Caco-2 (cell line): ENCODE data around the gene LCN2. TPM values are rescaled to one million over a fixed set of nuclear protein-coding genes. Genes with fewer than 3 reads are reported as not detected.

Experiments used
- BruUV-seq: library from RNA; stranded (reverse); fragments of 400-500 nt; replicated peaks from 2 replicates; lab custom pipeline; 2021; lab: Mats Ljungman, UMichigan
- CTCF ChIA-PET: fragments of 300-600 bp; sonication (Branson Sonifier 250); formaldehyde crosslinking; loops from one replicate; lab custom pipeline; 2022; ENCODE audit warnings: antibody characterized with exemption; lab: Charles Lee
- POLR2A ChIA-PET: fragments of 300-600 bp; sonication (Branson Sonifier 250); formaldehyde crosslinking; loops from one replicate; lab custom pipeline; 2022; ENCODE audit warnings: antibody characterized with exemption; lab: Charles Lee
- DNase-seq, 2 experiments: peaks; one replicate each; pipeline versions ENCODE4 v3.0.0 to v3.0.0-alpha.2; 2020 to 2022
- H3K27me3 ChIP-seq: replicated peaks from 2 replicates; pipeline ENCODE4 v1.6.0; 2011; ENCODE audit warnings: low read length; ENCODE audit not compliant: control insufficient read depth, insufficient read depth
- H3K36me3 ChIP-seq: 2 replicates; pipeline ENCODE4 v1.5.1; 2011; ENCODE audit warnings: low read length; ENCODE audit not compliant: control insufficient read depth, insufficient read depth
- H3K4me1 ChIP-seq: fragments of 250-450 bp; sonication (Bioruptor Pico); 2 replicates; pipeline ENCODE4 v1.5.1; 2020; ENCODE audit warnings: mild to moderate bottlenecking
- H3K4me3 ChIP-seq: 2 replicates; pipeline ENCODE4 v1.5.1; 2011; ENCODE audit warnings: low read depth, mild to moderate bottlenecking, control low read depth, low read length
- H3K9me3 ChIP-seq: fragments of 250-450 bp; sonication (Bioruptor Pico); 2 replicates; pipeline ENCODE4 v1.5.1; 2020; ENCODE audit warnings: mild to moderate bottlenecking, moderate library complexity
- H3K27ac Mint-ChIP-seq: one replicate; pipeline ENCODE4 v1.8.0; 2022; ENCODE audit warnings: mixed read lengths; ENCODE audit not compliant: unreplicated experiment
- H3K27me3 Mint-ChIP-seq: one replicate; pipeline ENCODE4 v1.8.0; 2022; ENCODE audit warnings: mixed read lengths; ENCODE audit not compliant: insufficient read depth, unreplicated experiment
- H3K36me3 Mint-ChIP-seq: one replicate; pipeline ENCODE4 v1.8.0; 2022; ENCODE audit warnings: mild to moderate bottlenecking, mixed read lengths; ENCODE audit not compliant: insufficient read depth, unreplicated experiment
- H3K4me1 Mint-ChIP-seq: one replicate; pipeline ENCODE4 v1.8.0; 2022; ENCODE audit warnings: low read depth, mixed read lengths; ENCODE audit not compliant: unreplicated experiment
- H3K4me3 Mint-ChIP-seq: one replicate; pipeline ENCODE4 v1.8.0; 2022; ENCODE audit warnings: mild to moderate bottlenecking, moderate library complexity, mixed read lengths; ENCODE audit not compliant: unreplicated experiment
- H3K9me3 Mint-ChIP-seq: one replicate; pipeline ENCODE4 v1.8.0; 2022; ENCODE audit warnings: mixed read lengths; ENCODE audit not compliant: unreplicated experiment
- intact Hi-C: fragments of 100-400 bp; cut with micrococcal nuclease; formaldehyde crosslinking; loops from one replicate; pipeline ENCODE4 v1.10.0; 2022; ENCODE audit not compliant: unreplicated experiment
- total RNA-seq: library from RNA; stranded (reverse); gene quantifications from 2 replicates; pipeline ENCODE4 v1.2.3, GENCODE V29; 2022
- TF ChIP-seq, protein P1 (sequence below), 2 experiments: fragments of 200-600 bp in 1 of 2; IDR thresholded peaks; 1 replicate in 1 of 2; 2 replicates in 1 of 2; pipeline versions ENCODE4 v1.5.1 to v1.8.0; 2011 to 2022; ENCODE audit warnings: antibody characterized with exemption in 1 of 2, control low read depth in 1 of 2, inconsistent platforms in 1 of 2, low read depth in 1 of 2, low read length in 1 of 2, mild to moderate bottlenecking in 1 of 2, moderate library complexity in 1 of 2; ENCODE audit not compliant: insufficient read depth in 1 of 2, severe bottlenecking in 1 of 2, unreplicated experiment in 1 of 2

The LCN2 gene
- total RNA-seq, 1 experiment from 2014 or later = not detected

- ChIA-PET POLR2A (no interaction called here), CTCF (interaction anchor here (0.5 kb wide), 1 partner anchor 98 kb away, joined by 6 read pairs; no protein-coding TSS in a partner anchor)
- no peaks in the 10 kb centered on the region for H3K27me3 Mint-ChIP-seq
- TF ChIP-seq, protein P1, sequence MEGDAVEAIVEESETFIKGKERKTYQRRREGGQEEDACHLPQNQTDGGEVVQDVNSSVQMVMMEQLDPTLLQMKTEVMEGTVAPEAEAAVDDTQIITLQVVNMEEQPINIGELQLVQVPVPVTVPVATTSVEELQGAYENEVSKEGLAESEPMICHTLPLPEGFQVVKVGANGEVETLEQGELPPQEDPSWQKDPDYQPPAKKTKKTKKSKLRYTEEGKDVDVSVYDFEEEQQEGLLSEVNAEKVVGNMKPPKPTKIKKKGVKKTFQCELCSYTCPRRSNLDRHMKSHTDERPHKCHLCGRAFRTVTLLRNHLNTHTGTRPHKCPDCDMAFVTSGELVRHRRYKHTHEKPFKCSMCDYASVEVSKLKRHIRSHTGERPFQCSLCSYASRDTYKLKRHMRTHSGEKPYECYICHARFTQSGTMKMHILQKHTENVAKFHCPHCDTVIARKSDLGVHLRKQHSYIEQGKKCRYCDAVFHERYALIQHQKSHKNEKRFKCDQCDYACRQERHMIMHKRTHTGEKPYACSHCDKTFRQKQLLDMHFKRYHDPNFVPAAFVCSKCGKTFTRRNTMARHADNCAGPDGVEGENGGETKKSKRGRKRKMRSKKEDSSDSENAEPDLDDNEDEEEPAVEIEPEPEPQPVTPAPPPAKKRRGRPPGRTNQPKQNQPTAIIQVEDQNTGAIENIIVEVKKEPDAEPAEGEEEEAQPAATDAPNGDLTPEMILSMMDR (IDR thresholded peaks at IDR 0.05; ENCODE audit: insufficient read depth in 1 of 2, low read depth in 1 of 2, low read length in 1 of 2, severe bottlenecking in 1 of 2, unreplicated experiment in 1 of 2) = no peak
- peaks cover 60% of the 10 kb centered on the region for H3K36me3 Mint-ChIP-seq
- H3K4me1 Mint-ChIP-seq = no peaks in the 10 kb centered on the region
- Histone ChIP-seq H3K4me1 (0 out of 2 replicates have a peak, but pooled peaks cover 7% of the 10 kb centered on the region), H3K4me3 (no peak overlapping the region), H3K27me3 (no peaks in the 10 kb centered on the region), H3K36me3 (peaks cover 3% of the 10 kb centered on the region), H3K9me3 (no peaks in the 10 kb centered on the region)
- intact Hi-C loops = no loop called here
- BruUV-seq = no TSS peak
- no peak overlapping the region for H3K27ac Mint-ChIP-seq
- no peaks in the 10 kb centered on the region for H3K9me3 Mint-ChIP-seq
- DNase-seq = no peak
- H3K4me3 Mint-ChIP-seq = no peak overlapping the region
Measured at GRCh38 chr9:128185979-128186965, 37.0 kb downstream of the LCN2 start.

- H3K36me3 ChIP-seq = peaks cover 3% of the 10 kb centered on the region
- DNase-seq = no peak
- H3K27ac Mint-ChIP-seq = no peak overlapping the region
- H3K4me3 ChIP-seq = no peak overlapping the region
- no peaks in the 10 kb centered on the region for H3K27me3 ChIP-seq
- no peak overlapping the region for H3K4me3 Mint-ChIP-seq
- no peaks in the 10 kb centered on the region for H3K4me1 Mint-ChIP-seq
- H3K4me1 ChIP-seq = 0 out of 2 replicates have a peak, but pooled peaks cover 7% of the 10 kb centered on the region
- TF ChIP-seq, protein P1 (IDR thresholded peaks at IDR 0.05; ENCODE audit: insufficient read depth in 1 of 2, low read depth in 1 of 2, low read length in 1 of 2, severe bottlenecking in 1 of 2, unreplicated experiment in 1 of 2) = no peak
- BruUV-seq = no TSS peak
- POLR2A ChIA-PET = no interaction called here
- H3K9me3 ChIP-seq = no peaks in the 10 kb centered on the region
- intact Hi-C loops = no loop called here
- CTCF ChIA-PET = interaction anchor here (0.5 to 0.6 kb wide), 2 partner anchors 97 to 843 kb away, joined by 6 read pairs; no protein-coding TSS in a partner anchor
- no peaks in the 10 kb centered on the region for H3K27me3 Mint-ChIP-seq
- no peaks in the 10 kb centered on the region for H3K9me3 Mint-ChIP-seq
- peaks cover 60% of the 10 kb centered on the region for H3K36me3 Mint-ChIP-seq
Measured at GRCh38 chr9:128187361-128187760, 38.1 kb downstream of the LCN2 start.

DNA sequence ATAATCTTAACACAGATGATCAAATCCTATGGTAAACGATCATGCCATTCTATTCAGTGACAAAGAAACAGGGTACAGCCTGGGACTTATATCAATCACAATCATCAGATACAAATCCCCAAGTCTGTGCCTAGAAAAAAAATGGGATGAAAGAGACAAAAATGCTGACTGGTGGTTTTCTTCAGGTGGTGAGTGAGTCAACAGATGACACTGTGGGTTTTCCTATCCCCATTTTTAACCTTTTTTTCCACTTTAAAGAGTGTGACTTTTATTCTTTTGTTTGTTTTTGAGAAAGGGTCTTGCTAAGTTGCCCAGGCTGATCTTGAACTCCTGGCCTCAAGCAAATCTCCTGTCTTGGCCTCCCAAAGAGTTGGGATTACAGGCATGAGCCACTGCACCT, 39.0 kb downstream of the LCN2 start:
- Mint-ChIP-seq H3K4me3 (no peak overlapping the region), H3K36me3 (peaks cover 61% of the 10 kb centered on the region), H3K27ac (no peak overlapping the region), H3K9me3 (no peaks in the 10 kb centered on the region), H3K27me3 (no peaks in the 10 kb centered on the region), H3K4me1 (peaks cover 6% of the 10 kb centered on the region)
- TF ChIP-seq, protein P1 (IDR thresholded peaks at IDR 0.05; ENCODE audit: insufficient read depth in 1 of 2, low read depth in 1 of 2, low read length in 1 of 2, severe bottlenecking in 1 of 2, unreplicated experiment in 1 of 2) = no peak
- no peaks in the 10 kb centered on the region for H3K27me3 ChIP-seq
- intact Hi-C loops = no loop called here
- no peaks in the 10 kb centered on the region for H3K9me3 ChIP-seq
- H3K4me1 ChIP-seq = 0 out of 2 replicates have a peak, but pooled peaks cover 7% of the 10 kb centered on the region
- H3K4me3 ChIP-seq = no peak overlapping the region
- no TSS peak for BruUV-seq
- ChIA-PET CTCF (no interaction called here), POLR2A (interaction anchor here (0.7 kb wide), 1 partner anchor 232 kb away, joined by 6 read pairs; no protein-coding TSS in a partner anchor)
- H3K36me3 ChIP-seq = peaks cover 3% of the 10 kb centered on the region
- DNase-seq = no peak
